ENCODE results near the gene TMSB10.
A peak's percentile ranks its signal among the peaks of the same experiment; 100 is the strongest.

Gene TMSB10

GRCh38 chr2:84880645-84881521 is 24.6 kb upstream of the TMSB10 start, which contains the start of gene TRABD2A:
TSS of gene TRABD2A (minus strand) at chr2:84881084. CDS start at chr2:84881039, 45 bp downstream.
- ATAC-seq, result peak; percentile 20 to 35

GRCh38 chr2:84881581-84882413 is 23.7 kb upstream of the TMSB10 start:
- ATAC-seq, result peak; percentile 76 to 79

GRCh38 chr2:84882414-84882738 is 23.1 kb upstream of the TMSB10 start:
- ATAC-seq, result no peak

GRCh38 chr2:84882775-84883550 is 22.5 kb upstream of the TMSB10 start:
- ATAC-seq, result no peak

- ATAC-seq, result no peak
These were observed 21.0 kb upstream of the TMSB10 start for GRCh38 chr2:84884449-84884848.

GRCh38 chr2:84885111-84885510 is 20.3 kb upstream of the TMSB10 start:
- no peak for ATAC-seq

- ATAC-seq, result no peak
These were observed 18.7 kb upstream of the TMSB10 start for GRCh38 chr2:84886791-84887190.

- ATAC-seq, result peak; percentile 93 to 96
These were observed 16.8 kb upstream of the TMSB10 start for GRCh38 chr2:84888401-84889276.

GRCh38 chr2:84889332-84889731 is 16.1 kb upstream of the TMSB10 start:
- ATAC-seq, result peak; percentile 7 to 21

GRCh38 chr2:84891355-84892010 is 14.0 kb upstream of the TMSB10 start:
- ATAC-seq, result no peak

- no peak for ATAC-seq
These were observed 11.3 kb upstream of the TMSB10 start for GRCh38 chr2:84894131-84894586.

GRCh38 chr2:84894758-84895520 is 10.5 kb upstream of the TMSB10 start:
- ATAC-seq, result peak; percentile 14 to 25

GRCh38 chr2:84896567-84896966 is 8.9 kb upstream of the TMSB10 start:
- no peak for ATAC-seq

GRCh38 chr2:84897773-84898172 is 7.7 kb upstream of the TMSB10 start:
- ATAC-seq, result peak; percentile 71 to 77

GRCh38 chr2:84899304-84900204 is 5.9 kb upstream of the TMSB10 start:
- no peak for ATAC-seq

- no peak for ATAC-seq
These were observed 4.5 kb upstream of the TMSB10 start for GRCh38 chr2:84900971-84901370.

- ATAC-seq, result no peak
These were observed 3.8 kb upstream of the TMSB10 start for GRCh38 chr2:84901593-84902120.

- no peak for ATAC-seq
These were observed 2.9 kb upstream of the TMSB10 start for GRCh38 chr2:84902526-84902925.

- ATAC-seq, result no peak
These were observed 1.3 kb upstream of the TMSB10 start for GRCh38 chr2:84904151-84904550.
